ENCODE results near the gene IL22RA1.

DNA sequence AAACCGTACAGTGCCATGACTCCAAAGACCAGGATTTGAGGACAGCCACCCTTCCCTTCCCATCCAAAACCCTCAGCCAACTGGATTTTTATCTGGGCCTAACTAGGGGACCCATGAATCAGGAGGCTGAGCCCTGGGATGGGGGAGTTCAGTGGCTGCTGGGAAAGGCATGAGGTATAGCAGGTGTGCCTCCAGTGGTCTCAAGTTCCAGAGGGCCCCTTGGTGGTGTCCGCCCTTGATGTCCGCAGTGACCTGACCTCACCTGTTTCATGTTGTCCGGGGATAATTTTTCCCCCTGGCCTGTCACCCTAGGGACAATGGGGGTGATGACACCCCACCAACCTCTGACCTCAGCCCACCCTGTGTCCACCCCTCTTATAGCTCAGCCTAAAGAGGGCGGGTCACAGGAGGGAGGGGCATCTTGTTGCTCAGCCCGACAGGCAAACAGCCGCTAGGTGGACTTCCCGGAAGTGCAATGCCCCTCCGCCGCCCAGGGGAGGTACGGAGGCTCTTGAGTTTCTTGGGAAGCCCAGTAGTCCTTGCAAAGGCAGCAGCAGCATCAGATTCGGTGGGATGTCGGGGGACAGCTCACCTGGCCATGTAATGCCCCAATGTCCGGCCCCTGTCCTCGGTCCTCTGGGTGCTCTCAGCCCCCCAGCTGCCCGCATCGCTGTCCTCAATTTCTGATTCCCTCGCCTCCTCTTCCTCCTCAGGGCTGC is 13.8 kb upstream of the IL22RA1 start:
- TF ChIP-seq CREB1 (IDR thresholded peaks at IDR 0.05; ENCODE audit: low read depth) (no peak), TAF1 (IDR thresholded peaks at IDR 0.05; ENCODE audit: low read depth) (no peak)

All from Ishikawa (cell line).